Suprapubic skin (tissue), 4 donors: ENCODE results near the gene TRIM52.

Experiments used
- CTCF ChIP-seq, 2 donors: fragments of 200-600 bp in 1 of 2; fragments of 450-650 bp in 1 of 2; sonication (generic) in 1 of 2; IDR thresholded peaks; one replicate each; pipeline ENCODE4 v1.5.1; 2016 to 2019; ENCODE audit warnings: antibody characterized with exemption in 2 of 2, mild to moderate bottlenecking in 1 of 2, moderate library complexity in 1 of 2
- EP300 ChIP-seq: sonication (generic); formaldehyde crosslinking; IDR thresholded peaks from one replicate; pipeline ENCODE4 v1.6.1; 2017; ENCODE audit warnings: antibody characterized with exemption
- POLR2A ChIP-seq, 2 donors: fragments of 450-650 bp; IDR thresholded peaks; one replicate each; pipeline ENCODE4 v1.6.1; 2017; ENCODE audit warnings: antibody characterized with exemption in 2 of 2, mild to moderate bottlenecking in 2 of 2, moderate library complexity in 2 of 2
- POLR2AphosphoS5 ChIP-seq, 3 donors: sonication (generic); formaldehyde crosslinking; IDR thresholded peaks; one replicate each; pipeline ENCODE4 v1.6.1; 2017; ENCODE audit warnings: antibody characterized with exemption in 3 of 3

GRCh38 chr5:181221792-181222629 lies 38.9 kb downstream of the TRIM52 start:
- TF ChIP-seq CTCF (IDR thresholded peaks at IDR 0.05) (no peak), POLR2AphosphoS5 (IDR thresholded peaks at IDR 0.05) (peak in 2 of 3 donors; percentile 90 to 95), POLR2A (IDR thresholded peaks at IDR 0.05) (peak in 1 of 2 donors; percentile 12), EP300 (no peak)
